ENCODE results near the gene ADCY6.

ADCY6 gene

DNA sequence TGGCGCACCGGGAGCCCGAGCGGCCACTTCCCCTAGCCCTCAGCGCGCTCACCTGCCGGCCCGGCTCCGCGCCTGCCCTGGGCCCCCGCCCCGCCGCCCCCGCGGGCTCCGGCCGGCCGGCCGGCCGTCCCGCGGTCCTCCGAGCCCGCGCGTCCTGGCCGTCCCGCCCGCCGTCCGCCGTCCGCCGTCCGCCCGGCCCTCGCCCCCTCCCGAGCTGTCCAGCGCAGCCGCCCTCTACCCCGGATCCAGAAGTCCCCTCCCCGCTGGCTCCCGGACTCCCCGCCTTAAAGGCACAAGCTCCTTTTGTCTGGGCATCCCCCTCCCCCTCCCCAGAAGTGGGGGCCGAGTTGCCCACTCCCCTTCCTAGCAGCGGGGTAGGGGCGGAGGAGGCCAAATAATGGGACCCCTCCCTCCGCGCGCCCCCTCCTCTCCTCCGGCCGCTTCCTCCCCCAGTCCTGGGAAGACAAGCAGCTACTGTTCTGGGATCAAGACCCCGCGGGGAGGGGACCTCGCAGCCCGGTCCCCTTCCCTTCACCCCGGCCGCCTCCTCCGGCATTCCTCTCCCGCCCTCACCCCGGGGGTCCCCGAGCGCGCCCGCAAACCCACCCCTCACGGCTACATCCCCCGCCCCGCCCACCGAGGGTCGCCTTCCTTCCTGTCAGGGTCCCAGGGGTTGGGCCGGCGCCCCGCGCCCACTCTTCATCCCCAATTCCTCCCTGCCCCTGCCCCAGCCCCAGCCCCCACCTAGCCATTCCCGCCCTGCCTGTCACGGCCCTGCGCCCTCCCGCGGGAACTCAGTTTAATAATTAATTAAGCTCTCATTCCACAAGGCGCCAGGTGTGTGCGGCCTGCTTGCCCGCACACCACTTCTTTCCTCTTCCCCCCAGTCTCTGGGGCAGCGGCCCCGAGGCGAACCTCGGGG is at the start of gene ADCY6:
Gene ADCY6 (minus strand): TSS at position 236 of the 922 bp plus-strand sequence. CDS start 5,655 bp downstream, outside the sequence.
- H3K4me3 ChIP-seq (ENCODE audit: low read depth, low read length) = peak within 1 kb of the TSS; percentile 80
- TF ChIP-seq, protein P1, sequence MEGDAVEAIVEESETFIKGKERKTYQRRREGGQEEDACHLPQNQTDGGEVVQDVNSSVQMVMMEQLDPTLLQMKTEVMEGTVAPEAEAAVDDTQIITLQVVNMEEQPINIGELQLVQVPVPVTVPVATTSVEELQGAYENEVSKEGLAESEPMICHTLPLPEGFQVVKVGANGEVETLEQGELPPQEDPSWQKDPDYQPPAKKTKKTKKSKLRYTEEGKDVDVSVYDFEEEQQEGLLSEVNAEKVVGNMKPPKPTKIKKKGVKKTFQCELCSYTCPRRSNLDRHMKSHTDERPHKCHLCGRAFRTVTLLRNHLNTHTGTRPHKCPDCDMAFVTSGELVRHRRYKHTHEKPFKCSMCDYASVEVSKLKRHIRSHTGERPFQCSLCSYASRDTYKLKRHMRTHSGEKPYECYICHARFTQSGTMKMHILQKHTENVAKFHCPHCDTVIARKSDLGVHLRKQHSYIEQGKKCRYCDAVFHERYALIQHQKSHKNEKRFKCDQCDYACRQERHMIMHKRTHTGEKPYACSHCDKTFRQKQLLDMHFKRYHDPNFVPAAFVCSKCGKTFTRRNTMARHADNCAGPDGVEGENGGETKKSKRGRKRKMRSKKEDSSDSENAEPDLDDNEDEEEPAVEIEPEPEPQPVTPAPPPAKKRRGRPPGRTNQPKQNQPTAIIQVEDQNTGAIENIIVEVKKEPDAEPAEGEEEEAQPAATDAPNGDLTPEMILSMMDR (conservative IDR thresholded peaks at IDR 0.05; ENCODE audit: low read depth, low read length) = no peak
- DNase-seq (ENCODE audit: low read depth) = peak; percentile 75

DNA sequence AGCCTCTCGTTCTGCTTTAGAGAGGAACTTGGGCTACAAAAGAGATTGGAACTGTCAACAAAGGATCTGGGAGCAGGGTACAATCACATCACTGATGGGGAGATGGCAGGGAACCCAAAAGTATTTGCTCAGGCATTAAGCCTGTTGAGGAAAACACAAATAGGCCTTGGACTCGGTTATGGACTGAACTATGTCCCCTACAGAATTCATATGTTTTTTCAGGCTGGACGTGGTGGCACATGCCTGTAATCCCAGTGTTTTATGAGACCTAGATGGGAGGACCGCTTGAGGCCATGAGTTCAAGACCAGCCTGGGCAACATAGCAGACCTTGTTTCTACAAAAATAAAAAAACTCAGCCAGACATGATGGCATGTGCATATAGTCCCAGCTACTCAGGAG is 49.2 kb upstream of the ADCY6 start:
- no peak overlapping the region for H3K4me3 ChIP-seq (ENCODE audit: low read depth, low read length)
- TF ChIP-seq, protein P1 (conservative IDR thresholded peaks at IDR 0.05; ENCODE audit: low read depth, low read length) = no peak
- no peak for DNase-seq (ENCODE audit: low read depth)

DNA sequence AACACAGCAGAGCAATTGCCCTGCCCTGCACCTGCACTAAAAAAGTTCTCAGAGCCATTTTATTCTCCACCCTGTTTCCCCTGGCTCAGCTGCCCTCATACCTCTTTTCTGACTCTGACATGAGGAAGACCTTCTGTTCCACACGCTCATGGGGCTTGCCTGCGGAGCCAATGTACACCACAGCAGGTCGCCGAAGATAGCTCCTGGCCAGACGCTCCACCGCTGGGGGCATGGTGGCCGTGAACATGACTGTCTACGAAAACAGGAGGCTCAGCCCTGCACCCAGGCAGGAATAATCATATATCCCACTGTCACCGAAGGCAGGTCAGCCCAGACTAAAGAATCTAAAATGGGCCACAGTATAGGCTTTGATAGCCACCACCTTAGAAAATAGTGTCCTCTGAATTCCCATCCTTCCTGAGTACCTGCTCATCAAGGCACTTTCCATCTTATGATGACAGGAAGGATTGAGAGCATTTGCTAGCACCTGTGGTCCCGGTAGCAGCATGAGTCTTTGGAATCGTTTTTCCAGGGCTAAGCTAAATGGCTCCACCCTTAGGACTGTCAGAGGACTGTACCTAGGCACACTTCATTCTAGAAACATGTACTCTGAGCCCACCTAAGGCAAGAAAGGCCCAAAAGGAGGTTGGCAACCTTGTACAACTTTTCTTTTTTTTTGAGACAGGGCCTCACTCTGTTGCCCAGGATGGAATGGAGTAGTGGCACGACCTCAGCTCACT is 43.6 kb upstream of the ADCY6 start:
- TF ChIP-seq, protein P1 (conservative IDR thresholded peaks at IDR 0.05; ENCODE audit: low read depth, low read length) = no peak
- DNase-seq (ENCODE audit: low read depth) = no peak
- H3K4me3 ChIP-seq (ENCODE audit: low read depth, low read length) = no peak overlapping the region

DNA sequence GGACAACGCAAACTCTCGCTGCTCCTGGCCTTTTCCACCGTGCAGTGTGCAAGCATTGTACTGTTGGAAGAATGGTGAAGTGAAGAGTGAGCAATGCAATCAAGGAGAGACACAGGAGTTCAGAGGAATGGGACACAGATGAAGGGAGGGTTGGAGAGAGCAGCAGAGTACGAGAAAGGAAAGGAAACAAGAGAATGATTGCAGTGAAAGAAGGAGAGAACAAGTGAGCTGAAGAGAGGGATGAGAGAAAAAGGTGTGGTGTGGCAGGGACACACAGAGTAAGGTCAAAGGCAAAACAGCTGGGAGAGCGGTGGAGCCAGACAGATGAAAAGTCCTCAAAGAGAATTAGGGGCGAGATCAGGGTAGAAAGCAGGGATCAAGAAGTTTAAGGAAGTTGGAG is 42.4 kb upstream of the ADCY6 start:
- DNase-seq (ENCODE audit: low read depth) = no peak
- TF ChIP-seq, protein P1 (conservative IDR thresholded peaks at IDR 0.05; ENCODE audit: low read depth, low read length) = no peak
- no peak overlapping the region for H3K4me3 ChIP-seq (ENCODE audit: low read depth, low read length)

DNA sequence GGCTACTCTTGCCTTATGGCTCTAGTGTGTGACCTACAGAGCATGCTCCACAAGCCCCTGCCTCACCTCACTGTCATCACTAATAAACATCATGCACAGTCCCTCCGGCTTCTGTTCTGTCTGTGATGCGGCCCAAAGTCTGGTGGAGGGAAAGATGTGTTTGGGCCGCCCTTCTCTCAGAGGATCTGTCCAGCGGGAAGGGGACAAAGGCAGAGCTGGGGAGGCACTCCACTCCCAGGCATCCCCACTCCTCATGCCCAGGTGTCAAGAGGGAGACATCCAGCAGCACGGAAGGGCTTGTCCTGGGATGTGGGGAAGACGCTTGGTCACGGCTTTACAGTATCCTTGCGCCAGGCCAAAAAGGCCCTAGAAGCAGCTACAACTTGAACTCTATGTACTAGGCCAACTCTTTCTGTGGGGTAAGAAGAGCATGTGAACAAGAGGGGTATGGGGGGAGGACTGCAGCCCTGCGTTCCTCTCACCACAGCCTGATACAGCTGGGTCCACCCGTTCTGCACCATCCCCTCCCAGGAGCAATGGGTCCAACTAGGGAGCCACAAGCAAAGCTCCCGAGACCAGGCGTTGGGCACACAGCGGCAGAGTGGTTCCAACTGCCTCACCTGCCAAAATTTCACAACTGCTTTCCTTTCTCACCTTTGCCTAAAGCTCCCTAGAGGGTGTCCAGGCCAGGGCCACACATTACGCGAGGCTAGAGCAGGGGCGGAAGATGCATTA is 40.1 kb upstream of the ADCY6 start:
- TF ChIP-seq, protein P1 (conservative IDR thresholded peaks at IDR 0.05; ENCODE audit: low read depth, low read length) = no peak
- DNase-seq (ENCODE audit: low read depth) = no peak

DNA sequence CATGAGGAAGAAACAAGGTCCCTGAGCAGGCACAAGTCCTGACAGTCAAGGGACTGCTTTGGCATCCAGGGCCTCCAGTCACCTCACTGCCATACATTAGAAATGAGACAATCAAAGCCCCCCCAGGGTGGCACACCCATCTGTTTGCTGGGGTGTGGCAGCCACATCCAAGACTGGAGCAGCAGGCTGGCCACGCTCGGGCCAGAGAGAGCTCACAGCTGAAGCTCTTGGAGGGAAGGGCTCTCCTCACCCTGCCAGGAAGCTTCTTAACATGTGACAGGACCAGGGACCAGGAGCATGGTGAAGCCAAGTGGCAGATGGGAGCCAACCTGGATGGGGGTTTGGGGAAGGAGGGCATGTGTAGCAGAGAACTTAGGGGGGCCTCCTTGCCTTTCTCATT is 39.4 kb upstream of the ADCY6 start:
- TF ChIP-seq, protein P1 (conservative IDR thresholded peaks at IDR 0.05; ENCODE audit: low read depth, low read length) = no peak
- no peak for DNase-seq (ENCODE audit: low read depth)
- no peak overlapping the region for H3K4me3 ChIP-seq (ENCODE audit: low read depth, low read length)

More for the DNA sequence above, 40.1 kb upstream of the ADCY6 start:
- no peak overlapping the region for H3K4me3 ChIP-seq (ENCODE audit: low read depth, low read length)
